Endothelial cell of umbilical vein (primary cell): ENCODE data around the gene NUP160. TPM values are rescaled to one million over a fixed set of nuclear protein-coding genes. Genes with fewer than 3 reads are reported as not detected.

ENCODE experiments used
- BruUV-seq: library from RNA; stranded (reverse); fragments of 400-500 nt; replicated peaks from 2 replicates; lab custom pipeline; 2021; lab: Mats Ljungman, UMichigan
- CTCF ChIA-PET: fragments of 300-600, 350-600 bp; sonication (Branson Sonifier 250); formaldehyde crosslinking; loops from one replicate; lab custom pipeline; 2021; ENCODE audit warnings: antibody characterized with exemption, inconsistent platforms; lab: Charles Lee
- POLR2A ChIA-PET: fragments of 300-600, 350-600 bp; sonication (Branson Sonifier 250); formaldehyde crosslinking; loops from one replicate; lab custom pipeline; 2021; ENCODE audit warnings: antibody characterized with exemption, inconsistent platforms; lab: Charles Lee
- DNase-seq: peaks from one replicate; pipeline ENCODE4 v3.0.0-alpha.2; 2011; ENCODE audit warnings: low read depth, low spot score
- FAIRE-seq: peaks from 2 replicates; lab custom pipeline; 2011; peaks lifted over from hg19 to GRCh38; lab: Jason Lieb, UNC
- H2AFZ ChIP-seq: 2 replicates; pipeline ENCODE4 v1.6.0; 2012; ENCODE audit warnings: low read depth, low read length, control low read depth, inconsistent platforms
- H3K27ac ChIP-seq: 2 replicates; pipeline ENCODE4 v1.5.1; 2011; ENCODE audit warnings: low read depth, mild to moderate bottlenecking, control low read depth, low read length, moderate library complexity; ENCODE audit not compliant: insufficient read depth
- H3K27me3 ChIP-seq, 2 experiments: 2 replicates each; pipeline versions ENCODE4 v1.6.0 to v1.6.1; 2011; ENCODE audit warnings: low read length in 2 of 2, mixed read lengths in 1 of 2; ENCODE audit not compliant: control insufficient read depth in 2 of 2, insufficient read depth in 2 of 2
- H3K36me3 ChIP-seq, 2 experiments: 2 replicates in 1 of 2; 3 replicates in 1 of 2; pipeline ENCODE4 v1.5.1; 2011; ENCODE audit warnings: low read length in 2 of 2, mild to moderate bottlenecking in 1 of 2, moderate library complexity in 1 of 2; ENCODE audit not compliant: control insufficient read depth in 2 of 2, insufficient read depth in 2 of 2; ENCODE audit errors: extremely low read depth in 1 of 2
- H3K4me1 ChIP-seq: 3 replicates; pipeline ENCODE4 v1.5.1; 2011; ENCODE audit warnings: mild to moderate bottlenecking, low read length; ENCODE audit not compliant: control insufficient read depth, insufficient read depth; ENCODE audit errors: extremely low read depth
- H3K4me2 ChIP-seq: 2 replicates; pipeline ENCODE4 v1.6.1; 2011; ENCODE audit warnings: low read length, control low read depth, mixed read lengths; ENCODE audit not compliant: insufficient read depth
- H3K4me3 ChIP-seq, 3 experiments: fragments of 200-600 bp in 1 of 3; sonication (generic), shearing (Covaris generic) in 1 of 3; replicated peaks in 1 of 3; 2 replicates each; pipeline ENCODE4 v1.5.1; 2011 to 2016; ENCODE audit warnings: control low read depth in 3 of 3, low read length in 3 of 3, mild to moderate bottlenecking in 2 of 3, inconsistent platforms in 1 of 3, low read depth in 1 of 3, moderate library complexity in 1 of 3; ENCODE audit not compliant: insufficient read depth in 1 of 3
- H3K79me2 ChIP-seq: 2 replicates; pipeline ENCODE4 v1.6.0; 2012; ENCODE audit warnings: low read length, inconsistent platforms; ENCODE audit not compliant: control insufficient read depth, insufficient read depth
- H3K9ac ChIP-seq: replicated peaks from 2 replicates; pipeline ENCODE3; 2011; ENCODE audit warnings: low read length, control low read depth; ENCODE audit not compliant: insufficient read depth; ENCODE audit errors: extremely low read depth
- H3K9me1 ChIP-seq: replicated peaks from 3 replicates; pipeline ENCODE4 v1.6.0; 2011; ENCODE audit warnings: mild to moderate bottlenecking, low read length; ENCODE audit not compliant: control insufficient read depth, insufficient read depth; ENCODE audit errors: extremely low read depth
- H3K9me3 ChIP-seq: replicated peaks from 2 replicates; pipeline ENCODE4 v1.5.1; 2012; ENCODE audit warnings: low read length, inconsistent platforms; ENCODE audit not compliant: control insufficient read depth, insufficient read depth
- H4K20me1 ChIP-seq: replicated peaks from 2 replicates; pipeline ENCODE3; 2011; ENCODE audit warnings: mild to moderate bottlenecking, low read length; ENCODE audit not compliant: control insufficient read depth, insufficient read depth; ENCODE audit errors: extremely low read depth
- EZH2 ChIP-seq: IDR thresholded peaks from 2 replicates; pipeline ENCODE4 v1.6.1; 2012; ENCODE audit warnings: borderline replicate concordance, low read depth, mild to moderate bottlenecking, moderate library complexity, low read length, inconsistent platforms; ENCODE audit not compliant: severe bottlenecking
- FOS ChIP-seq: IDR thresholded peaks from 2 replicates; pipeline ENCODE4 v1.6.1; 2011; ENCODE audit warnings: mild to moderate bottlenecking, low read length, moderate library complexity, borderline replicate concordance; ENCODE audit not compliant: insufficient read depth
- GATA2 ChIP-seq: IDR thresholded peaks from 2 replicates; pipeline ENCODE4 v1.7.0; 2011; ENCODE audit warnings: low read depth, mild to moderate bottlenecking, moderate library complexity, mixed read lengths, low read length; ENCODE audit not compliant: insufficient read length, insufficient read depth
- JUN ChIP-seq: IDR thresholded peaks from 2 replicates; pipeline ENCODE4 v1.6.1; 2011; ENCODE audit warnings: borderline replicate concordance, low read depth; ENCODE audit not compliant: insufficient read length, insufficient read depth
- MYC ChIP-seq: IDR thresholded peaks from one replicate; pipeline ENCODE4 v1.6.1; 2011; ENCODE audit warnings: mild to moderate bottlenecking, low read depth, low read length
- POLR2A ChIP-seq: IDR thresholded peaks from 2 replicates; pipeline ENCODE4 v1.6.1; 2012; ENCODE audit warnings: low read depth, mild to moderate bottlenecking, control low read depth, low read length
- POLR2AphosphoS5 ChIP-seq: IDR thresholded peaks from 2 replicates; pipeline ENCODE4 v1.6.1; 2012; ENCODE audit warnings: low read depth, mild to moderate bottlenecking, control low read depth, low read length, moderate library complexity; ENCODE audit not compliant: insufficient read depth
- dilution Hi-C: fragments of 300-500 bp; cut with MboI; formaldehyde crosslinking; loops from one replicate; pipeline ENCODE4 v1.15.0; 2019; ENCODE audit warnings: low sequenced_read_pairs; ENCODE audit not compliant: extremely low pct_ligation_motif_present
- intact Hi-C: fragments of 100-400 bp; cut with micrococcal nuclease; formaldehyde crosslinking; loops from one replicate; pipeline ENCODE4 v1.10.0; 2022
- polyA plus RNA-seq, 4 experiments: library from polyadenylated mRNA; depleted of rRNA in 3 of 4; stranded (reverse) in 3 of 4; unstranded in 1 of 4; fragments of >200 nt; gene quantifications; 2 replicates each; pipeline versions ENCODE4 v1.2.1 to v1.2.3, GENCODE V29; 2011 to 2012; ENCODE audit warnings: missing spikeins in 1 of 4
- total RNA-seq: library from RNA; stranded (reverse); gene quantifications from 2 replicates; pipeline ENCODE4 v1.2.3, GENCODE V29; 2021
- TF ChIP-seq, protein P1 (sequence below): IDR thresholded peaks from 2 replicates; pipeline ENCODE4 v1.6.1; 2011; ENCODE audit not compliant: insufficient read depth, insufficient read length
- TF ChIP-seq, protein P2 (sequence below), 2 donors: IDR thresholded peaks; 1 replicate in 1 of 2; 2 replicates in 1 of 2; pipeline ENCODE4 v1.5.1; 2011; ENCODE audit warnings: low read length in 2 of 2, mild to moderate bottlenecking in 2 of 2, moderate library complexity in 2 of 2, control low read depth in 1 of 2, inconsistent platforms in 1 of 2, low read depth in 1 of 2; ENCODE audit not compliant: insufficient read depth in 1 of 2; ENCODE audit errors: extremely low read depth in 1 of 2

The NUP160 gene
- total and polyA plus RNA-seq, 2 donors (not counting 3 experiments of a cell fraction or from before 2014, with no cell fraction given) = 15.4 to 39.6 TPM

DNA sequence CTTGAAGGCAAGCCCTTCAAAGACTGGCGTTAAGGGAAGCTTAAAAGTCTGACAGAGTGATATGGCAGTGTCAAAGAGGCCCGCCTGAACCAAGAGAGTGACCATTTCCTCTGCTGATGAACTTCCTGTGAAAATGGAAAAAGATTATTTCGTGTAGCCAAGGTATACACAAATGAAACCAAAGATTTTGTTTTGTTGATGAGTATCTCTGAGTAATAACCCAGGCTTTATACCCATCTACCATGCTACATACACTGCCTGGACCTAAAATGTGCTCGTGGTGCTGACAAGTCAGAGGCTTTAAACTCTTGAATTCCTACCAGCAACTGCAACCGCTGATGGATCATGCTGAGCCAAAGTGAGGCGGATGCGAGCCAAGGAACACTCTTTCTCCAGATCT, 60.0 kb downstream of the NUP160 start:
- CTCF ChIA-PET = no interaction called here
- H3K9me3 ChIP-seq = no peaks in the 10 kb centered on the region

More for the DNA sequence above, 60.0 kb downstream of the NUP160 start:
- POLR2A ChIA-PET = no interaction called here
- intact Hi-C loops (no loop called here), dilution Hi-C loops (no loop called here)
- Histone ChIP-seq H3K27ac (no peak overlapping the region), H3K9ac (no peak overlapping the region), H3K4me2 (no peak overlapping the region), H3K79me2 (no peaks in the 10 kb centered on the region), H2AFZ (no peak overlapping the region), H3K27me3 (no peaks in the 10 kb centered on the region), H4K20me1 (no peaks in the 10 kb centered on the region), H3K4me3 (no peak overlapping the region), H3K36me3 (peaks cover 3 to 12% of the 10 kb centered on the region in 2 experiments), H3K4me1 (no peaks in the 10 kb centered on the region), H3K9me1 (no peaks in the 10 kb centered on the region)
- TF ChIP-seq FOS (no peak), EZH2 (no peak), JUN (no peak), POLR2A (no peak), POLR2AphosphoS5 (no peak), GATA2 (no peak), MYC (no peak)
- TF ChIP-seq, protein P1, sequence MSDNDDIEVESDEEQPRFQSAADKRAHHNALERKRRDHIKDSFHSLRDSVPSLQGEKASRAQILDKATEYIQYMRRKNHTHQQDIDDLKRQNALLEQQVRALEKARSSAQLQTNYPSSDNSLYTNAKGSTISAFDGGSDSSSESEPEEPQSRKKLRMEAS = no peak
- TF ChIP-seq, protein P2, sequence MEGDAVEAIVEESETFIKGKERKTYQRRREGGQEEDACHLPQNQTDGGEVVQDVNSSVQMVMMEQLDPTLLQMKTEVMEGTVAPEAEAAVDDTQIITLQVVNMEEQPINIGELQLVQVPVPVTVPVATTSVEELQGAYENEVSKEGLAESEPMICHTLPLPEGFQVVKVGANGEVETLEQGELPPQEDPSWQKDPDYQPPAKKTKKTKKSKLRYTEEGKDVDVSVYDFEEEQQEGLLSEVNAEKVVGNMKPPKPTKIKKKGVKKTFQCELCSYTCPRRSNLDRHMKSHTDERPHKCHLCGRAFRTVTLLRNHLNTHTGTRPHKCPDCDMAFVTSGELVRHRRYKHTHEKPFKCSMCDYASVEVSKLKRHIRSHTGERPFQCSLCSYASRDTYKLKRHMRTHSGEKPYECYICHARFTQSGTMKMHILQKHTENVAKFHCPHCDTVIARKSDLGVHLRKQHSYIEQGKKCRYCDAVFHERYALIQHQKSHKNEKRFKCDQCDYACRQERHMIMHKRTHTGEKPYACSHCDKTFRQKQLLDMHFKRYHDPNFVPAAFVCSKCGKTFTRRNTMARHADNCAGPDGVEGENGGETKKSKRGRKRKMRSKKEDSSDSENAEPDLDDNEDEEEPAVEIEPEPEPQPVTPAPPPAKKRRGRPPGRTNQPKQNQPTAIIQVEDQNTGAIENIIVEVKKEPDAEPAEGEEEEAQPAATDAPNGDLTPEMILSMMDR (IDR thresholded peaks at IDR 0.05; ENCODE audit: extremely low read depth in 1 of 2, insufficient read depth in 1 of 2, low read depth in 1 of 2, low read length in 2 of 2) = no peak
- FAIRE-seq (no peak), DNase-seq (peak; percentile 19)
- BruUV-seq = no TSS peak
